Psoas muscle (tissue), 8 donors: ENCODE results near the gene ADM. TPM values are rescaled to one million over a fixed set of nuclear protein-coding genes. Genes with fewer than 3 reads are reported as not detected.

Source experiments
- ATAC-seq, 4 donors: fragments of 200-7000 bp; cut with Tn5 transposase; one replicate each; pipeline ENCODE4 v1.9.1; 2020; ENCODE audit warnings: moderate library complexity in 3 of 4, mild to moderate bottlenecking in 2 of 4
- DNase-seq, 2 donors: peaks; one replicate each; pipeline ENCODE4 v3.0.0-alpha.2; 2020
- H3K27ac ChIP-seq: fragments of 200-600 bp; one replicate; pipeline ENCODE4 v1.8.0; 2022
- H3K27me3 ChIP-seq, 3 donors: fragments of 200-600 bp in 1 of 3; one replicate each; pipeline versions ENCODE4 v1.6.1 to v1.8.0; 2013 to 2022; ENCODE audit warnings: low read length in 2 of 3, mild to moderate bottlenecking in 2 of 3, moderate library complexity in 1 of 3; ENCODE audit not compliant: insufficient read depth in 3 of 3
- H3K36me3 ChIP-seq, 2 donors: fragments of 200-600 bp in 1 of 2; one replicate each; pipeline versions ENCODE4 v1.6.1 to v1.8.0; 2013 to 2022; ENCODE audit warnings: low read depth in 1 of 2, mild to moderate bottlenecking in 1 of 2, moderate library complexity in 1 of 2; ENCODE audit not compliant: insufficient read depth in 1 of 2
- H3K4me1 ChIP-seq: fragments of 200-600 bp; one replicate; pipeline ENCODE4 v1.8.0; 2022
- H3K4me3 ChIP-seq: fragments of 200-600 bp; one replicate; pipeline ENCODE4 v1.8.0; 2022; ENCODE audit warnings: mild to moderate bottlenecking
- H3K9me3 ChIP-seq: fragments of 200-600 bp; one replicate; pipeline ENCODE4 v1.8.0; 2022
- WGBS, 3 donors: extraction: QIAGEN DNeasy Blood & Tissue Kit; methylation state at CpG; one replicate each; pipeline versions ENCODE4 v1.1.6 to v1.1.7; 2013; 5-methylcytosine and 5-hydroxymethylcytosine counted together
- intact Hi-C, 2 donors: fragments of 100-400 bp; cut with DNase I; formaldehyde crosslinking; loops; one replicate each; pipeline versions ENCODE4 v1.11.0 to v1.14.2; 2022
- polyA plus RNA-seq, 3 donors: library from polyadenylated mRNA; stranded (reverse); fragments of 200-250 nt; gene quantifications; one replicate each; pipeline ENCODE4 v1.2.3, GENCODE V29; 2013
- total RNA-seq, 4 donors: library from RNA; stranded (reverse); fragmentation: NEBNext Ultra II Directional in 2 of 4; extraction: Animal tissue kit (Norgen Biotek cat#: 25700) in 2 of 4; gene quantifications; one replicate each; pipeline versions ENCODE4 v1.2.1 to v1.2.4, GENCODE V29; 2021 to 2023
- TF ChIP-seq, protein P1 (sequence below): fragments of 200-600 bp; IDR thresholded peaks from one replicate; pipeline ENCODE4 v1.8.0; 2022; ENCODE audit warnings: antibody characterized with exemption
- donor health status: healthy with polysubstance abuse.
- donor health status: DM: no; HTN: no; CAD: no; lungs with moderate emphysema.
- donor health status: Bipolar disorder and iron deficiency.
- donor health status: healthy.
- donor health status: DM: yes; HTN: yes; CAD: no.
- donor health status: DM: no; HTN: no; CAD: no.
- donor health status: DM: no; HTN: no; CAD: no.
- donor health status: DM: yes; HTN: yes; CAD: no.

The ADM gene
- total and polyA plus RNA-seq, 7 donors, result 11.7 to 73.3 (median 23.1) TPM

DNA sequence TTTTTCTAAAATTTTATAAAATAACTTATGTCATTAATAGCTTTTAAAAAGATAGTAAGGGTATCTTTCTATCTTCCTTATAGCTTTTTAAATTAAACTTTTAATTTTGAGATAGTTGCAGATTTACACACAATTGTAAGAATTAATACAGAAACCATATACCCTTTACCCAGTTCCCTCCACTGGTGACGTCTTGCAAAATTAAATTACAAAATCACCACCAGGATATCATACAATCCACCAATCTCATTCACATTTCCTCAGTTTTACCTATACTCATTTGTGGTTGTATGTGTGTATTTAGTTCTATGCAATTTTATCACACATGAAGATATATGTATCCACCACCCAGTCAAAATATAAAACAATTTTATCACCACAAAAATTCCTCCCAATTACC lies 20.9 kb upstream of the ADM start:
- no peak for ATAC-seq

DNA sequence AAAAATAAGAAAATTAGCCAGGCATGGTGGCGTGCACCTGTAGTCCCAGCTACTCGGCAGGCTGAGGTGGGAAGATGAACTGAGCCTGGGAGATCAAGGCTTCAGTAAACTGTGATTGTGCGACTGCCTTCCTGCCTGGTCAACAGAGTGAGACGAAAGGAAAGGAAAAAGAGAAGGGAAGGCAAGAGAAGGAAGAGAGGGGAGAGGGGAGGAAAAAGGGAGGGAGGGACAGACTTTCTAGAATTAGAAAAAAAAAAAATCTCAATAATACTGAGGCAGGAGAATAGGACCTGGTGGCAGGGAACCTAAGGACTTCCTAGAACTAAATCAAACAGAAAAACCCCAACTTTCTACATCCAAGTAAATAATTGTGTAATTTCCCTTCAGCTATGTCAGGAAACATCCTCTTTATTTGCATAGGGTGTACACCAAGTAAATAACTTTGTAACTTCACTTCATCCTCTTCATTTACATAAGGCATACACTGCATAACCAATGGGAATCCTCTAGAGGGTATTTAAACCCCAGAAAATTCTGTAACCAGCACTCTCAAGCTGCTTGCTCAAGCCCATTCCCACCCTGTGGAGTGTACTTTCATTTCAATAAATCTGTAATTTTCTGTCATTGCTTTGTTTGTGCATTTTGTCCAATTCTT lies 19.6 kb upstream of the ADM start:
- Histone ChIP-seq H3K9me3 (no peaks in the 10 kb centered on the region), H3K36me3 (no peaks in the 10 kb centered on the region), H3K4me3 (no peak overlapping the region), H3K4me1 (peaks cover 28% of the 10 kb centered on the region), H3K27me3 (no peaks in the 10 kb centered on the region), H3K27ac (no peak overlapping the region)
- no peak for DNase-seq
- no peak for ATAC-seq
- TF ChIP-seq, protein P1, sequence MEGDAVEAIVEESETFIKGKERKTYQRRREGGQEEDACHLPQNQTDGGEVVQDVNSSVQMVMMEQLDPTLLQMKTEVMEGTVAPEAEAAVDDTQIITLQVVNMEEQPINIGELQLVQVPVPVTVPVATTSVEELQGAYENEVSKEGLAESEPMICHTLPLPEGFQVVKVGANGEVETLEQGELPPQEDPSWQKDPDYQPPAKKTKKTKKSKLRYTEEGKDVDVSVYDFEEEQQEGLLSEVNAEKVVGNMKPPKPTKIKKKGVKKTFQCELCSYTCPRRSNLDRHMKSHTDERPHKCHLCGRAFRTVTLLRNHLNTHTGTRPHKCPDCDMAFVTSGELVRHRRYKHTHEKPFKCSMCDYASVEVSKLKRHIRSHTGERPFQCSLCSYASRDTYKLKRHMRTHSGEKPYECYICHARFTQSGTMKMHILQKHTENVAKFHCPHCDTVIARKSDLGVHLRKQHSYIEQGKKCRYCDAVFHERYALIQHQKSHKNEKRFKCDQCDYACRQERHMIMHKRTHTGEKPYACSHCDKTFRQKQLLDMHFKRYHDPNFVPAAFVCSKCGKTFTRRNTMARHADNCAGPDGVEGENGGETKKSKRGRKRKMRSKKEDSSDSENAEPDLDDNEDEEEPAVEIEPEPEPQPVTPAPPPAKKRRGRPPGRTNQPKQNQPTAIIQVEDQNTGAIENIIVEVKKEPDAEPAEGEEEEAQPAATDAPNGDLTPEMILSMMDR, result no peak
- 86 to 92% (median 91%) methylated on average over 4 of the region's 4 CpGs for WGBS, 3 donors
- intact Hi-C loops, result no loop called here

More for the DNA sequence above, 20.9 kb upstream of the ADM start:
- intact Hi-C loops, result no loop called here
- TF ChIP-seq, protein P1, result no peak
- Histone ChIP-seq H3K4me3 (no peak overlapping the region), H3K27me3 (no peaks in the 10 kb centered on the region), H3K4me1 (peaks cover 28% of the 10 kb centered on the region), H3K27ac (no peak overlapping the region), H3K9me3 (no peaks in the 10 kb centered on the region), H3K36me3 (no peaks in the 10 kb centered on the region)
- 76 to 89% (median 84%) methylated on average over 1 of the region's 1 CpG for WGBS, 3 donors
- DNase-seq, result no peak

DNA sequence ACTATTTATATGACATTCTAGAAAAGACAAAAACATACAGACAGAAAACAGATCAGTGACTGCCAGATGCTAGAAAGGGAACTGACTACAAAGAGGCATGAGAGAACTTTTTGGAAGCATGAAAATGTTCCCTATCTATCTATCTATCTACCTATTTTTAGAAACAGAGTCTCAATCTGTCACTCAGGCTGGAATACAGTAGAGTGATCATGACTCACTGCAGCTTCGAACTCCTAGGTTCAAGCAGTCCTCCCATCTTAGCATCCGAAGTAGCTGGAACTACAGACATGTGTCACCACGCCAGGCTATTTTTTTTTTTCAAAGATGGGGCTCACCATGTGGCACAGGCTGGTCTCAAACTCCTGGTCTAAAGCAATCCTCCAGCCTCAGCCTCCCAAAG lies 17.7 kb upstream of the ADM start:
- DNase-seq (no peak), ATAC-seq (peak; percentile 63 to 86 (median 70))
- intact Hi-C loops, result no loop called here
- Histone ChIP-seq H3K9me3 (no peaks in the 10 kb centered on the region), H3K4me1 (peaks cover 31% of the 10 kb centered on the region), H3K27me3 (no peaks in the 10 kb centered on the region), H3K4me3 (no peak overlapping the region), H3K27ac (no peak overlapping the region), H3K36me3 (no peaks in the 10 kb centered on the region)
- WGBS, 3 donors, result 56 to 84% (median 74%) methylated on average over 3 of the region's 3 CpGs
- TF ChIP-seq, protein P1, result no peak

DNA sequence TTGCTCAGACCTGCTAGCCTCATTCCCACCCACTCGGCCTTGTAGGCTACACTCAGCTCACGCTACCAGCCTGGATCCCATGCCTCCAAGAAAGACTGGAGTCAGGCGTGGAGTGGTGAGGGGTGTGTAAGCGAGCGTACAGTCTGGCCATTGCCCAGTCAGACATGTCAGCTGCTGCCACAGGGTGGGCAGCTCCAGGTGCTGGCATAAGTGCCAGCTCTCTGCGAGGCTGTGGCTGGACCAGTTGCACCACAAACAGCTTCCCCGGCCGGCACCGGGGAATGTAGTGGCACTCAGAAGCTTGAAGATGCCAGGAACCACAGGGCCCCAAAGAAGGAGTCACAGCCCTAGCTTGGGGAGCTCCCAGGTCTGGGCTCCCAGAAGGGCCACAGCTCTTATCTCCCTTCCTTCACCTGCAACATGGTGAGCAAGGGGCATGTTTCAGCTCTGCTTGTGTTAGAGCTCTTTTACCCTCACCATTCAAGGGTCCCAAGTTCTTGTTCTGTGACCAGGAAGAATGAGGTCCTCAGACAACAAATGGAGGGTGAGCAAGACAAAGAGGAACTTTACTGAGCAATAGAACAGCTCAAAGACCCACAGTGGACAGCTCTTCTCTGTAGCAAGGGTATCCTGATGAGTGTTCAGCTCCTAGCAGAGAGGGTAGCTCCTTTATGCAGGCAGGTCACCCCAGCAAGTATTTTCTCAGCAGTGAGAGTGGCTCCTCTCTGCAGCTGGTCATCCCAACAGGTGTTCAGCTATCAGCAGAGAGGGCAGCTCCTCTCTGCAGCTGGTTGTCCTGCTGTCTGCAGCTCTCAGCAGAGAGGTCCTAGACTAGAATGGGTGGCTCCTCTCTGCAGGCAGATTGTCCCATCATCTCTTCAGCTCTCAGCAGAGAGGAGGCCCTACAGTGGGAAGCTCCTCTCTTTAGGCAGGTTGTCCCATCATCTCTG lies 16.8 kb upstream of the ADM start:
- intact Hi-C loops, result no loop called here
- Histone ChIP-seq H3K27ac (no peak overlapping the region), H3K27me3 (no peaks in the 10 kb centered on the region), H3K36me3 (no peaks in the 10 kb centered on the region), H3K9me3 (no peaks in the 10 kb centered on the region), H3K4me3 (no peak overlapping the region), H3K4me1 (peaks cover 33% of the 10 kb centered on the region)
- WGBS, 3 donors, result 71 to 78% (median 74%) methylated on average over 9 of the region's 9 CpGs
- ATAC-seq, result peak in 1 of 4 donors; percentile 33
- DNase-seq, result no peak
- TF ChIP-seq, protein P1, result no peak
